Measurements from ENCODE around the gene ZFYVE19. TPM values are rescaled to one million over a fixed set of nuclear protein-coding genes. Genes with fewer than 3 reads are reported as not detected.

Gene ZFYVE19
- total and polyA plus RNA-seq, 12 donors = 11.9 to 29.2 (median 17.9) TPM

GRCh38 chr15:40847223-40847961 lies 40.5 kb downstream of the ZFYVE19 start:
- WGBS, 2 donors = 77 to 81% methylated on average over 7 of the region's 7 CpGs

GRCh38 chr15:40850576-40851112 lies 43.8 kb downstream of the ZFYVE19 start:
- ATAC-seq (no peak), DNase-seq (no peak)
- H3K4me3 ChIP-seq = no peak overlapping the region
- H3K27ac ChIP-seq = no peak overlapping the region
- H3K36me3 ChIP-seq = no peaks in the 10 kb centered on the region
- no peak for TF ChIP-seq CTCF (IDR thresholded peaks at IDR 0.05)
- peaks cover 0 to 18% (median 10%) of the 10 kb centered on the region in 7 donors for H3K27me3 ChIP-seq
- intact Hi-C loops (cut with DNase I) = loop anchor here in 2 of 10 donors (10.0 kb wide), 1 partner anchor 334 kb away; no protein-coding TSS in a partner anchor
- H3K4me1 ChIP-seq = peaks cover 0 to 23% (median 0%) of the 10 kb centered on the region in 9 donors
- 83 to 86% methylated on average over 8 of the region's 8 CpGs for WGBS, 2 donors
- H3K9me3 ChIP-seq = no peaks in the 10 kb centered on the region

More at GRCh38 chr15:40847223-40847961, 40.5 kb downstream of the ZFYVE19 start:
- H3K27me3 ChIP-seq = peaks cover 9 to 43% (median 34%) of the 10 kb centered on the region in 7 donors
- peak overlapping the region in 2 of 10 donors; percentile 22 to 62 for H3K27ac ChIP-seq
- no peak for TF ChIP-seq CTCF (IDR thresholded peaks at IDR 0.05)
- no peaks in the 10 kb centered on the region for H3K36me3 ChIP-seq
- intact Hi-C loops (cut with DNase I) = no loop called here
- DNase-seq = peak; percentile 21 to 34
- H3K9me3 ChIP-seq = no peaks in the 10 kb centered on the region
- H3K4me1 ChIP-seq = peaks cover 10 to 41% (median 13%) of the 10 kb centered on the region in 9 donors
- peak; percentile 44 to 78 (median 74) for ATAC-seq
- H3K4me3 ChIP-seq = no peak overlapping the region

- DNase-seq (no peak), ATAC-seq (no peak)
- WGBS, 2 donors = 90 to 96% methylated on average over 5 of the region's 5 CpGs
- intact Hi-C loops (cut with DNase I) = loop anchor here in 2 of 10 donors (10.0 kb wide), 1 partner anchor 332 kb away; no protein-coding TSS in a partner anchor
- no peaks in the 10 kb centered on the region for H3K9me3 ChIP-seq
- no peaks in the 10 kb centered on the region for H3K36me3 ChIP-seq
- TF ChIP-seq CTCF (IDR thresholded peaks at IDR 0.05) = no peak
- peaks cover 0 to 14% (median 0%) of the 10 kb centered on the region in 9 donors for H3K4me1 ChIP-seq
- no peak overlapping the region for H3K27ac ChIP-seq
- no peak overlapping the region for H3K4me3 ChIP-seq
- peaks cover 0 to 7% (median 0%) of the 10 kb centered on the region in 7 donors for H3K27me3 ChIP-seq
These were observed 45.6 kb downstream of the ZFYVE19 start for GRCh38 chr15:40852529-40852928.

GRCh38 chr15:40853241-40853890 lies 46.5 kb downstream of the ZFYVE19 start:
- WGBS, 2 donors = 92 to 93% methylated on average over 16 of the region's 16 CpGs
- ATAC-seq = no peak
- Histone ChIP-seq H3K27me3 (peaks cover 0 to 7% (median 0%) of the 10 kb centered on the region in 7 donors), H3K4me3 (no peak overlapping the region), H3K4me1 (peaks cover 0 to 11% (median 0%) of the 10 kb centered on the region in 9 donors), H3K27ac (no peak overlapping the region), H3K36me3 (no peaks in the 10 kb centered on the region), H3K9me3 (no peaks in the 10 kb centered on the region)
- DNase-seq = no peak
- intact Hi-C loops (cut with DNase I) = loop anchor here in 2 of 10 donors (10.0 kb wide), 1 partner anchor 331 kb away; no protein-coding TSS in a partner anchor
- TF ChIP-seq CTCF (IDR thresholded peaks at IDR 0.05) = no peak

Measured in heart right ventricle (tissue), 16 donors.